ENCODE data around the gene HSD17B4. TPM values are rescaled to one million over a fixed set of nuclear protein-coding genes. Genes with fewer than 3 reads are reported as not detected.
"Not testable (repeated sequence)": the region's sequence is repeated elsewhere in the genome, so short reads cannot be mapped to it uniquely, and the experiment has no call there.

HSD17B4 gene
- total RNA-seq, 2 experiments from 2014 or later, result 80.7 to 89.5 TPM

- no peaks in the 10 kb centered on the region for H3K4me1 Mint-ChIP-seq
- H3K27me3 Mint-ChIP-seq, result no peaks in the 10 kb centered on the region
- POLR2A ChIA-PET, result no interaction called here
- H3K4me3 Mint-ChIP-seq, result no peak overlapping the region
- DNase-seq (no peak), ATAC-seq (ENCODE audit: low read depth) (no peak)
- no peak overlapping the region for H3K27ac Mint-ChIP-seq
- peaks cover 12% of the 10 kb centered on the region for H3K36me3 Mint-ChIP-seq
- H3K9me3 Mint-ChIP-seq, result no peaks in the 10 kb centered on the region
Observed at GRCh38 chr5:119476341-119476740, 24.0 kb downstream of the HSD17B4 start.

DNA sequence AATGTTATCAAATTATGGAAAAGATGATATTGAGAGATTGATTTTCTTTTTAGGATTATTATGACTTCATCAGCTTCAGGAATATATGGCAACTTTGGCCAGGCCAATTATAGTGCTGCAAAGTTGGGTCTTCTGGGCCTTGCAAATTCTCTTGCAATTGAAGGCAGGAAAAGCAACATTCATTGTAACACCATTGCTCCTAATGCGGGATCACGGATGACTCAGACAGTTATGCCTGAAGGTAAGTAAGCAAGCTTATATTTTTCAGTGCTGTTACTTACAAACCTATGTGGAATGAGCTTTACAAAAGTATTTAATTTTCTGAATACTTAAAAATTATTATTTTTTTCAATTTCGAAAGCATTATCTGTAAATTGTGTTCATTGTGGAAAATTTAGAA, 26.5 kb downstream of the HSD17B4 start:
- H3K36me3 Mint-ChIP-seq, result peaks cover 12% of the 10 kb centered on the region
- POLR2A ChIA-PET, result no interaction called here
- DNase-seq (no peak), ATAC-seq (ENCODE audit: low read depth) (no peak)
- H3K4me3 Mint-ChIP-seq, result no peak overlapping the region
- H3K27me3 Mint-ChIP-seq, result no peaks in the 10 kb centered on the region
- no peaks in the 10 kb centered on the region for H3K9me3 Mint-ChIP-seq
- no peak overlapping the region for H3K27ac Mint-ChIP-seq
- peaks cover 1% of the 10 kb centered on the region for H3K4me1 Mint-ChIP-seq

GRCh38 chr5:119480629-119481028, 28.3 kb downstream of the HSD17B4 start:
- H3K27ac Mint-ChIP-seq; ATAC-seq (ENCODE audit: low read depth); H3K4me1 Mint-ChIP-seq; POLR2A ChIA-PET; H3K4me3 Mint-ChIP-seq; H3K9me3 Mint-ChIP-seq; H3K27me3 Mint-ChIP-seq; DNase-seq: not testable (repeated sequence)
- H3K36me3 Mint-ChIP-seq, result peaks cover 12% of the 10 kb centered on the region

DNA sequence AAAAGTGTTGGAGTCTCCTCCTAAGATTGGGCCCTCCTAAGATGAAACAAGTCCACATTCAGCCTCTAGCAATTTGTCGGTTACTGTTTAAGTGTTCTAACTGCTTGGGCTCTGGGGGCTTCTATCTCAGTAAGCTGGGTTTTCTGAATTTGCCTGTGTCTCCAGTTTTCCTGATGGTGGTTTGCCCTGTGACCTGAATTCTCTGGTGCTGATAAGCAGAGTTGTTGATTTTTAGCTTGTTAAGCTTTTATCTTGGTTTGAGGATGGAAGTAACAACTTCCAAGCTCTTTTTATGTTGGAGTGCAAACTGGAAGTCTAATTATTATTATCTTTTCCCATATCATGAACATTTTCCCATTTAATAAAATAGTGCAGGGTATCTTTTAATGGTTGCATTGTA, 30.9 kb downstream of the HSD17B4 start:
- H3K4me3 Mint-ChIP-seq, result no peak overlapping the region
- ATAC-seq (ENCODE audit: low read depth), result no peak
- POLR2A ChIA-PET, result no interaction called here
- H3K9me3 Mint-ChIP-seq, result no peaks in the 10 kb centered on the region
- peaks cover 1% of the 10 kb centered on the region for H3K4me1 Mint-ChIP-seq
- no peaks in the 10 kb centered on the region for H3K27me3 Mint-ChIP-seq
- peaks cover 8% of the 10 kb centered on the region for H3K36me3 Mint-ChIP-seq
- DNase-seq, result no peak
- no peak overlapping the region for H3K27ac Mint-ChIP-seq

- Mint-ChIP-seq H3K9me3 (no peaks in the 10 kb centered on the region), H3K4me1 (peaks cover 1% of the 10 kb centered on the region), H3K27me3 (no peaks in the 10 kb centered on the region), H3K4me3 (no peak overlapping the region), H3K27ac (no peak overlapping the region), H3K36me3 (peaks cover 10% of the 10 kb centered on the region)
- no peak for DNase-seq
- no peak for ATAC-seq (ENCODE audit: low read depth)
- POLR2A ChIA-PET, result no interaction called here
Observed at GRCh38 chr5:119484884-119485283, 32.6 kb downstream of the HSD17B4 start.

DNA sequence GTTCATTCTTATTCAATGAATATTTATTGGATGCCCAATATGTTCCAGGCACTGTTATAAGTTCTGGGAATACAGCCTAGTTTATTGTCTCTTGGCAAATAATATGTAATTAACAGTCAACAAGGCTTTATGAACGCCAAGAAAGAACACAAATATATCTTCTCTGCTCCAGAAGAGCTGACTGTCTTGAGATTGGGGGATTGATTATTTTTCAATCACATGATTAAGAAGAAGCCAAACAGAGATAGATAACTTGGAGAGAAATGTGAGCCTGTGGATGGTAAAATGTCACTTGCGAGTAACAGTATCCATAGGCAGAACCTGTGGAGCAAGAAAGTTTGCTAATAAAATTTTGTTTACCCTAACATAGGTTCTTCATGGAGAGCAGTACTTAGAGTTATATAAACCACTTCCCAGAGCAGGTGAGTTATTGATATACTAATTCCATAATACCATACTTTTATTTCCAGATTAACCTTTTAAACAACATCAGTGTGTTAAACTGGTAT, 49.4 kb downstream of the HSD17B4 start:
- Mint-ChIP-seq H3K27ac (no peak overlapping the region), H3K4me1 (no peaks in the 10 kb centered on the region), H3K36me3 (peaks cover 30% of the 10 kb centered on the region), H3K4me3 (no peak overlapping the region), H3K9me3 (peaks cover 10% of the 10 kb centered on the region), H3K27me3 (no peaks in the 10 kb centered on the region)
- ATAC-seq (ENCODE audit: low read depth), result no peak
- POLR2A ChIA-PET, result no interaction called here
- no peak for DNase-seq

- DNase-seq; H3K27ac Mint-ChIP-seq; H3K27me3 Mint-ChIP-seq; POLR2A ChIA-PET; ATAC-seq (ENCODE audit: low read depth); H3K4me1 Mint-ChIP-seq; H3K4me3 Mint-ChIP-seq: not testable (repeated sequence)
- peaks cover 12% of the 10 kb centered on the region for H3K9me3 Mint-ChIP-seq
- H3K36me3 Mint-ChIP-seq, result peaks cover 34% of the 10 kb centered on the region
Observed at GRCh38 chr5:119503939-119504338, 51.6 kb downstream of the HSD17B4 start.

GRCh38 chr5:119512277-119512676, 60.0 kb downstream of the HSD17B4 start:
- H3K4me3 Mint-ChIP-seq, result no peak overlapping the region
- POLR2A ChIA-PET, result no interaction called here
- H3K4me1 Mint-ChIP-seq, result no peaks in the 10 kb centered on the region
- DNase-seq, result no peak
- no peaks in the 10 kb centered on the region for H3K27me3 Mint-ChIP-seq
- ATAC-seq (ENCODE audit: low read depth), result no peak
- peaks cover 30% of the 10 kb centered on the region for H3K36me3 Mint-ChIP-seq
- H3K27ac Mint-ChIP-seq, result no peak overlapping the region
- H3K9me3 Mint-ChIP-seq, result peaks cover 1% of the 10 kb centered on the region

DNA sequence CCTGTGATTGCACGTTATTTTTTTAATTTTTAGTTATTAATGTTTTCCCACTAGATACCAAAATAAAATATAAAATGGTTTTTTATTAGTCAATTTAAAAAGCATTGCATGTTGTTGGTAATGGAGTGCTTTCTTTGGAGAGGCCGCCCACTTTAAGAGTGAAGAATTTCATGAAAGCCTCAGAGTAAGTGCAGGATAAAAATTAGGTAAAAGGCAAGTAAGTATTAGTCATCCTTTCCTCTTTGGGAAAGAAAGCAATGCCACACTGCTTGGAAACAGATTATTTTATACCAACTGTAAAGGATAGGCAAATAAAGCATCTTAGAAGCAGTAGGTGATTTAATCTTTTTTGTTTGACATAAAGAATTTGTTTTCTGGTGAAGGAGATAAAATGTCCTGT, 62.9 kb downstream of the HSD17B4 start:
- POLR2A ChIA-PET, result no interaction called here
- no peak for ATAC-seq (ENCODE audit: low read depth)
- Mint-ChIP-seq H3K9me3 (no peaks in the 10 kb centered on the region), H3K27ac (no peak overlapping the region), H3K4me3 (no peak overlapping the region), H3K4me1 (no peaks in the 10 kb centered on the region), H3K36me3 (peaks cover 28% of the 10 kb centered on the region), H3K27me3 (no peaks in the 10 kb centered on the region)
- no peak for DNase-seq

DNA sequence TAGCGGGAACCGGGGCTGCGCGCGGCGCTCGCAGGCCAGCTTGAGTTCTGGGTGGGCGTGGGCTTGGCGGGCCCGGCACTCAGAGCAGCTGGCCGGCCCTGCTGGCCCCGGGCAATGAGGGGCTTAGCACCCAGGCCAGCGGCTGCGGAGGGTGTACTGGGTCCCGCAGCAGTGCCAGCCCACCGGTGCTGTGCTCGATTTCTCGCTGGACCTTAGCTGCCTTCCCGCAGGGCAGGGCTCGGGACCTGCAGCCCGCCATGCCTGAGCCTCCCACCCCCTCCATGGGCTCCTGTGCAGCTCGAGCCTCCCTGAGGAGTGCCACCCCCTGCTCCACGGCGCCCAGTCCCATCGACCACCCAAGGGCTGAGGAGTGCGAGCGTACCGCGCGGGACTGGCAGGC, 64.8 kb downstream of the HSD17B4 start:
- H3K27me3 Mint-ChIP-seq, result not testable (repeated sequence)

DNA sequence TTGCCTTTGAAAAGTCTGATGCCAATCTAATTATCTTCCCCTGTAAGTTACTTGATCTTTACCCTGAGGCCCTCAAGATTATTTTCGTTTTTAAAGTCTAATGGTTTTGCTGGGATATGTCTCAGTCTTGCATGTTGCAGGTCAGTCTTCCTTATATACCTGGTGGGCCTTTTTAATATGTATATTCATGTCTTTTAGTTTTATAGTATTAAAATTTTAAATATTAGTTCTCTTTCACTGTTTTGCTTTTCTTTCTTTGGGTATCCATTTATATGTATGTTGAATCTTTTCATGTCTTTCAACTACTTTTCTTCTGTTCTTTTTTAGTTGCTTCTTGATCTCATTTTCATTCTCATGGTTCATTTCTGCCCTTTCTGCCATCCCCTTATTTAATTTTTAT, 68.9 kb downstream of the HSD17B4 start:
- POLR2A ChIA-PET, result no interaction called here
- H3K36me3 Mint-ChIP-seq, result peaks cover 19% of the 10 kb centered on the region
- no peak overlapping the region for H3K27ac Mint-ChIP-seq
- no peaks in the 10 kb centered on the region for H3K27me3 Mint-ChIP-seq
- H3K9me3 Mint-ChIP-seq, result no peaks in the 10 kb centered on the region
- H3K4me3 Mint-ChIP-seq, result no peak overlapping the region
- no peaks in the 10 kb centered on the region for H3K4me1 Mint-ChIP-seq
- DNase-seq (no peak), ATAC-seq (ENCODE audit: low read depth) (no peak)

More for the DNA sequence above, 64.8 kb downstream of the HSD17B4 start:
- ATAC-seq (ENCODE audit: low read depth); H3K4me3 Mint-ChIP-seq; H3K27ac Mint-ChIP-seq; DNase-seq; POLR2A ChIA-PET; H3K4me1 Mint-ChIP-seq; H3K9me3 Mint-ChIP-seq: not testable (repeated sequence)
- peaks cover 21% of the 10 kb centered on the region for H3K36me3 Mint-ChIP-seq

GRCh38 chr5:119522841-119523240, 70.5 kb downstream of the HSD17B4 start:
- Mint-ChIP-seq H3K27me3 (no peaks in the 10 kb centered on the region), H3K36me3 (peaks cover 13% of the 10 kb centered on the region), H3K4me3 (no peak overlapping the region), H3K27ac (no peak overlapping the region), H3K4me1 (no peaks in the 10 kb centered on the region), H3K9me3 (no peaks in the 10 kb centered on the region)
- POLR2A ChIA-PET, result no interaction called here
- DNase-seq (no peak), ATAC-seq (ENCODE audit: low read depth) (no peak)

DNA sequence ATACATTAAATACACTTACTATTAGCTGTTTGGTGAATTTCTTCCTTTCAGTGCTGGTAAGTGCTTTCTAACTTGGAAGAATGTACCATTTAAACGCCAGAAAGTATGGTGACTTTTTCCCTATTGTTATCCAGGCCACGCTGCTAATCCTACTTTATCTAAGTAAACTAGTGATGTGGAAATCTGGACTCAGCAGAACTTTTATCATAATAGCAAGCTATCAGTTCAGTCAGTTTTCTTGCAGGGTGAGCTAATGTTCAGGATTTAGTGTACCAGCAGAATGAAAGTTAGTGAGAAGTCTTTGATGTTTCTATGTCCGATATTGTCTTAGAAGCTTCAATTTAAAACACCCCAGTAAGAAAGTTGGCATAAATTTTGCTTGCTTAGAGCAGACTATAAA, 72.2 kb downstream of the HSD17B4 start:
- H3K27ac Mint-ChIP-seq, result no peak overlapping the region
- peaks cover 14% of the 10 kb centered on the region for H3K36me3 Mint-ChIP-seq
- H3K4me3 Mint-ChIP-seq, result no peak overlapping the region
- H3K4me1 Mint-ChIP-seq, result no peaks in the 10 kb centered on the region
- POLR2A ChIA-PET, result no interaction called here
- ATAC-seq (ENCODE audit: low read depth), result no peak
- DNase-seq, result no peak
- H3K27me3 Mint-ChIP-seq, result no peaks in the 10 kb centered on the region
- no peaks in the 10 kb centered on the region for H3K9me3 Mint-ChIP-seq

GRCh38 chr5:119527351-119527750, 75.1 kb downstream of the HSD17B4 start:
- POLR2A ChIA-PET, result no interaction called here
- H3K4me1 Mint-ChIP-seq, result no peaks in the 10 kb centered on the region

GRCh38 chr5:119529811-119530210, 77.5 kb downstream of the HSD17B4 start:
- H3K9me3 Mint-ChIP-seq, result no peaks in the 10 kb centered on the region
- DNase-seq (no peak), ATAC-seq (ENCODE audit: low read depth) (no peak)
- H3K27me3 Mint-ChIP-seq, result no peaks in the 10 kb centered on the region
- peaks cover 12% of the 10 kb centered on the region for H3K36me3 Mint-ChIP-seq
- H3K4me3 Mint-ChIP-seq, result no peak overlapping the region
- POLR2A ChIA-PET, result no interaction called here
- no peak overlapping the region for H3K27ac Mint-ChIP-seq
- H3K4me1 Mint-ChIP-seq, result no peaks in the 10 kb centered on the region

More at GRCh38 chr5:119527351-119527750, 75.1 kb downstream of the HSD17B4 start:
- H3K9me3 Mint-ChIP-seq, result no peaks in the 10 kb centered on the region
- H3K27ac Mint-ChIP-seq, result no peak overlapping the region
- H3K27me3 Mint-ChIP-seq, result no peaks in the 10 kb centered on the region
- DNase-seq, result no peak
- ATAC-seq (ENCODE audit: low read depth), result no peak
- H3K36me3 Mint-ChIP-seq, result peaks cover 10% of the 10 kb centered on the region
- H3K4me3 Mint-ChIP-seq, result no peak overlapping the region
